ENCODE results near the gene PHGDH.

GRCh38 chr1:119758584-119758983 lies 46.9 kb downstream of the PHGDH start:
- TF ChIP-seq POU2F2 (IDR thresholded peaks at IDR 0.05; ENCODE audit: low read depth, low read length) (no peak), POLR2AphosphoS5 (IDR thresholded peaks at IDR 0.05; ENCODE audit: low read depth, low read length) (no peak), POLR2A (IDR thresholded peaks at IDR 0.05; ENCODE audit: low read depth, low read length) (no peak), PAX5 (IDR thresholded peaks at IDR 0.05; ENCODE audit: insufficient read depth, low read length, severe bottlenecking) (no peak), SPI1 (IDR thresholded peaks at IDR 0.05; ENCODE audit: low read depth, low read length) (no peak), TAF1 (IDR thresholded peaks at IDR 0.05; ENCODE audit: low read depth, low read length) (no peak)
